ENCODE measurements around the gene KBTBD13. TPM values are rescaled to one million over a fixed set of nuclear protein-coding genes. Genes with fewer than 3 reads are reported as not detected.

Gene KBTBD13
- total RNA-seq, 2 donors from 2014 or later: 2.6 to 4.4 TPM

DNA sequence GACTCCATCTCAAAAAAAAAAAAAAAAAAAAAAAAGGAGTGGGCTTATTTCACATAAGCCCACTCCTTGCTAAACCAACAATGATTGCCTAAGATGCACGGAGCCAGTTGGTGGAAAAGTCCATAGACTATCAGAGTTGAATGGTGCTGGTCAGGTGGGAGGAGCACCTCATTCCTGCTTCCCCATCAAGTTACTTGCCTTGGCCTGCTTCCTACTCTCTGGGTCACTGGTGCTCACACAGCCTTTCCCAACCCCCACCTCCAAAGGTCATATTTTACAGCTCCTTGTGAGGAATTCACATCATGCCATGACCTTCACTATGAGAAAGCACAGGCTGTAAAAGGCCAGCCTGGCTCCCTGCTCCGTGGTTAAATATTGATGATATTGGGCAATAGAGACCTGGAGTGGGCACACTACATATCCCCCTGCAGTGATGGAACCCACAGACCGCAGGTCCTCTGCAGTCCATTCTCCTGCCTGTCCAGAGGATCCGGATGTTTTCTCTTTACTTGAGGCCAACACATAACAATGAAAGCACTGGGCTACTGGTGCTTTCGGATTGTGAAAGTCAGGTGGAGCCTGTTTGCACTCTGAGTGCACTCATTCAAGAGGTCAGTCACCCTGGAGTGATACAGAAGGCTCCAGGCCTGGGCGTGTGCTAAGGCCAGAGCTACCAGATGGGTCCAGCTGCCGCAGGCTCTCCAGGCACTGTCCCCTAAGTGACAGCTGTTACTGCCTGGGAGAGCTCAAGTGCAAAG is 31.6 kb upstream of the KBTBD13 start, which contains the start of gene SLC51B:
Gene SLC51B, plus strand, starts transcription at position 664 of the 758 bp plus-strand sequence. CDS start 4,618 bp downstream, outside the sequence.
- H3K36me3 ChIP-seq: no peaks in the 10 kb centered on the region
- TF ChIP-seq, protein P1, sequence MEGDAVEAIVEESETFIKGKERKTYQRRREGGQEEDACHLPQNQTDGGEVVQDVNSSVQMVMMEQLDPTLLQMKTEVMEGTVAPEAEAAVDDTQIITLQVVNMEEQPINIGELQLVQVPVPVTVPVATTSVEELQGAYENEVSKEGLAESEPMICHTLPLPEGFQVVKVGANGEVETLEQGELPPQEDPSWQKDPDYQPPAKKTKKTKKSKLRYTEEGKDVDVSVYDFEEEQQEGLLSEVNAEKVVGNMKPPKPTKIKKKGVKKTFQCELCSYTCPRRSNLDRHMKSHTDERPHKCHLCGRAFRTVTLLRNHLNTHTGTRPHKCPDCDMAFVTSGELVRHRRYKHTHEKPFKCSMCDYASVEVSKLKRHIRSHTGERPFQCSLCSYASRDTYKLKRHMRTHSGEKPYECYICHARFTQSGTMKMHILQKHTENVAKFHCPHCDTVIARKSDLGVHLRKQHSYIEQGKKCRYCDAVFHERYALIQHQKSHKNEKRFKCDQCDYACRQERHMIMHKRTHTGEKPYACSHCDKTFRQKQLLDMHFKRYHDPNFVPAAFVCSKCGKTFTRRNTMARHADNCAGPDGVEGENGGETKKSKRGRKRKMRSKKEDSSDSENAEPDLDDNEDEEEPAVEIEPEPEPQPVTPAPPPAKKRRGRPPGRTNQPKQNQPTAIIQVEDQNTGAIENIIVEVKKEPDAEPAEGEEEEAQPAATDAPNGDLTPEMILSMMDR (IDR thresholded peaks at IDR 0.05): no peak
- peaks cover 0 to 10% of the 10 kb centered on the region in 2 donors for H3K4me1 ChIP-seq
- DNase-seq (ENCODE audit: low spot score): no peak
- no peak within 1 kb of the TSS for H3K27ac ChIP-seq
- H3K4me3 ChIP-seq: no peak within 1 kb of the TSS
- no peaks in the 10 kb centered on the region for H3K9me3 ChIP-seq
- H3K27me3 ChIP-seq: no peaks in the 10 kb centered on the region

DNA sequence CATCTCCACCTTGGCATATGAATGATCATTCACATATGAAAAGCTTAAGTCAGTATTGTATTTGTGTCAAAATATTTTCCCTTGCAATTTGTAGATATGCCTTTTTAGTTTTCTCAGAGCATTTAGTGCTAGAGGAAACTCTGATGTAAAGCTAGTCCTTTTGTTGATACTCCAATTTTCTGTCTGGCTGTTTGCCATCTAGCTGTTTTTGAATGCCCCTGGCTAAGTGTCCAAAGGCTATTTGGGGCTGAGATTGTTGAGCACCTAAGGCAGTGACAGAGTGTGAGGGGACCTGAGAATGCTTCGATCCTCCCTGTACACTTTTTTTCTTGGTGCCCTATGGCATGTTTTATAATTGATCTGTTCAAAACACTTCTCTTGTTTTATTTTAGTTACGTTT is 28.3 kb upstream of the KBTBD13 start:
- Histone ChIP-seq H3K27me3 (no peaks in the 10 kb centered on the region), H3K9me3 (no peaks in the 10 kb centered on the region), H3K4me1 (peaks cover 0 to 10% of the 10 kb centered on the region in 2 donors), H3K27ac (no peak overlapping the region), H3K36me3 (peaks cover 8% of the 10 kb centered on the region), H3K4me3 (no peak overlapping the region)
- no peak for DNase-seq (ENCODE audit: low spot score)
- TF ChIP-seq, protein P1 (IDR thresholded peaks at IDR 0.05): no peak

DNA sequence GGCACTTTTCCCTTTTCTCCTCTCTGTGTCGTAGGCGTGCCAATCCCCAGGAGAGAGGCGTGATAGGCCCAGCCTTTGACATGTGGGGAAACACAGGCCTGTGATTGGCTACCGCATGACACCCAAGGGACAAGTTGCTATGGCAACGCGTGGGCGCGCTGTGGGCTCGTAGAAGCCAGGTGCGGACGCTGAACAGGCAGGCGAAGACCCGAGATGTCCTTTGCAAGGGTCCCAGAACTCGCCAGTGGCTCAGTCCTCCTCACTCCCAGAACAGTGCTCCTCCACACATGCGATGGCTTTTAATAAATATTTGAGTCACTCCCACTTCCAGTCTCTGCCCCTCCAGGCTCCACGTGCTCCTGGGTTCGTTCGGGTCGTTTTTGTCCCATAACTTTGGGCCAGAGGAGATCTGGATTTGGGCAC is 27.1 kb upstream of the KBTBD13 start:
- Histone ChIP-seq H3K27ac (no peak overlapping the region), H3K4me1 (peaks cover 0 to 16% of the 10 kb centered on the region in 2 donors), H3K4me3 (peak overlapping the region in 1 of 2 donors; percentile 36), H3K9me3 (no peaks in the 10 kb centered on the region), H3K36me3 (peaks cover 20% of the 10 kb centered on the region), H3K27me3 (no peaks in the 10 kb centered on the region)
- TF ChIP-seq, protein P1 (IDR thresholded peaks at IDR 0.05): no peak
- peak; percentile 96 for DNase-seq (ENCODE audit: low spot score)

DNA sequence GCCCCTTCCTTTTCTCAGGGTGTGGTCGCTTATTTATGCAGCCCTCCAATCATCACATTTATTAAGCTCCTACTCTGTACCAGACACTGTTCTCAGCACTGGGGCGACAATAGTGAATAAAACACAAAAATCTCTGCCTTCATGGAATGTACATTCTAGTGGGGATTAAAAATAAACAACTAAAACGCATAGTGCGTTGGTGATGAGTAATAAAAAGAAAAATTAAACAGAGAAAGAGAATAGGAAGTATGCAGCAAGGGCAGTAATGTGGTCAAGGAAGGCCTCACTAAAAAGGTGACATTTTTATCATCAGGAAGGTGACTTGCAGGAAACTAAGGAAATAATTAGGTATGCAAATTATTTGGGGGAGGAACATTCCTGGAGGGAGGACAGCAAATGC is 26.3 kb upstream of the KBTBD13 start:
- Histone ChIP-seq H3K4me1 (peaks cover 0 to 25% of the 10 kb centered on the region in 2 donors), H3K36me3 (peaks cover 28% of the 10 kb centered on the region), H3K27me3 (no peaks in the 10 kb centered on the region), H3K4me3 (no peak overlapping the region), H3K27ac (no peak overlapping the region), H3K9me3 (no peaks in the 10 kb centered on the region)
- DNase-seq (ENCODE audit: low spot score): no peak
- TF ChIP-seq, protein P1 (IDR thresholded peaks at IDR 0.05): no peak

DNA sequence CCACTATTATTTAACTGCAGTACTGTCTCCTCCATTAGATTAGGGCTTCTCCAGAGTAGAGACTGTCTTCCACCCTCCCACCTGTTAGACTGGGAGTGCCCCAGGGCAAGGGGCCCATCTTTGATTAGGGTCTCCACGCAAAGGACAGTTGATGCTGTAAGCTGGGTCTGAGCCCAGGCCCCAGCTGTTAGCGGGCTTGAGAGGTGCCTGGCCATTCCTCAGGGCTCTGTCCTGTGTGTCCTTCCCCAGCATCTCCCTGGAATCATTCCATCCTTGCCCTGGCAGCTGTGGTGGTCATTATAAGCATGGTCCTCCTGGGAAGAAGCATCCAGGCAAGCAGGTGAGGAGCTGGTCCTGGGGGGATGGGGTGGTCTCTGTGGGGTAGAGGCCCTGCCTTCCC is 25.3 kb upstream of the KBTBD13 start:
- Histone ChIP-seq H3K4me1 (peaks cover 0 to 35% of the 10 kb centered on the region in 2 donors), H3K27me3 (no peaks in the 10 kb centered on the region), H3K4me3 (no peak overlapping the region), H3K36me3 (peaks cover 35% of the 10 kb centered on the region), H3K9me3 (no peaks in the 10 kb centered on the region), H3K27ac (no peak overlapping the region)
- TF ChIP-seq, protein P1 (IDR thresholded peaks at IDR 0.05): no peak
- DNase-seq (ENCODE audit: low spot score): no peak

Data from right atrium auricular region (tissue), 2 donors.